ENCODE results near the gene PTPRN2. TPM values are rescaled to one million over a fixed set of nuclear protein-coding genes. Genes with fewer than 3 reads are reported as not detected.
A peak's percentile ranks its signal among the peaks of the same experiment; 100 is the strongest.

The PTPRN2 gene
- total and polyA plus RNA-seq, 2 of the 8 experiments (the other 6 are each of a cell fraction or from before 2014, with no cell fraction given) = 2.6 to 4.5 TPM

DNA sequence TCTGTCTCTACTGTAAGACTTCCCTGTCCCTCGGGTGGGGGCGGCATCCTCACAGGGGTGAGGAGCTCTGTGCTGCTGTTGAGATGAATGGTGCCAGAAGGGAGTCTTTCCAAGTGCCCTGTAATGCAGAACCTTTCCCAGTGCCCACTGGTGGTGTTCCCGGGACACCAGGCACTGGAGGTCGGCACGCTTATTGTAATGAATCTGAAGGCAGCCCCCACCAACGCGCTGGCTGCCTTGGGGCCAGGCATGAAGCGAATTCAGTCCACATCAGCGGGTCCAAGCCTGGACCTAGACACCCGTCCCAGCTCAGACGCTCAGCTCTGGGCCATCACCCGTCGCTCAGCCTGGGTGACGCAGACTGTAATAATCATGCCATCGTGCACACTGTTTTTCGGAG is 658.0 kb downstream of the PTPRN2 start:
- no peaks in the 10 kb centered on the region for H3K23me2 ChIP-seq (ENCODE audit: low read depth, low read length)
- H3K36me3 ChIP-seq (ENCODE audit: control insufficient read depth in 2 of 4, insufficient read depth in 4 of 4, low read length in 3 of 4) = no peaks in the 10 kb centered on the region
- peaks cover 2 to 12% of the 10 kb centered on the region in 2 experiments; a peak in 3 of 4 replicates for H3K9me3 ChIP-seq (ENCODE audit: insufficient read depth in 2 of 2, low read depth in 1 of 2, low read length in 1 of 2)
- H4K91ac ChIP-seq (replicated peaks; ENCODE audit: insufficient read length, low read length) = peak overlapping the region; percentile 35
- H3K4me2 ChIP-seq (ENCODE audit: insufficient read depth in 1 of 2, low read depth in 2 of 2, low read length in 2 of 2) = no peak overlapping the region
- H3K9ac ChIP-seq (replicated peaks in 1 of 4; ENCODE audit: extremely low read depth in 1 of 4, low read depth in 3 of 4, low read length in 3 of 4) = no peak overlapping the region
- H3K27me3 ChIP-seq (replicated peaks in 1 of 4; ENCODE audit: control insufficient read depth in 3 of 4, extremely low read depth in 1 of 4, insufficient read depth in 3 of 4, low read length in 3 of 4) = no peaks in the 10 kb centered on the region
- no peak overlapping the region for H3K23ac ChIP-seq (ENCODE audit: insufficient read length)
- no peak overlapping the region for H4K8ac ChIP-seq (ENCODE audit: extremely low read depth, insufficient read depth, low read length)
- 81% methylated on average over 15 of the region's 16 CpGs; no CpG with 5 or more reads in 1 of the 2 experiments for WGBS, 2 experiments (ENCODE audit: extremely low coverage in 1 of 2, insufficient coverage in 1 of 2, insufficient read length in 1 of 2, insufficient replicate concordance in 2 of 2, low coverage in 1 of 2, low lambda C conversion rate in 2 of 2, missing lambda C conversion rate in 1 of 2)
- no peak overlapping the region for H2AK5ac ChIP-seq (ENCODE audit: low read depth, low read length)
- H2BK15ac ChIP-seq (ENCODE audit: low read length) = no peak overlapping the region; the same call in 1 of the 2 replicates
- no peak overlapping the region for H3K4me3 ChIP-seq (ENCODE audit: extremely low read depth in 1 of 4, insufficient read depth in 2 of 4, low read depth in 3 of 4, low read length in 4 of 4)
- no peak overlapping the region for H4K5ac ChIP-seq (ENCODE audit: insufficient read length, low read depth, low read length)
- POLR2A ChIA-PET (ENCODE audit: partially characterized antibody) = no interaction called here
- TF ChIP-seq SIRT6 (IDR thresholded peaks at IDR 0.05; ENCODE audit: low read length) (no peak), NANOG (IDR thresholded peaks at IDR 0.05; ENCODE audit: insufficient read depth, low read depth, low read length, poor library complexity, severe bottlenecking) (no peak)
- H3K4ac ChIP-seq (replicated peaks; ENCODE audit: insufficient read length, low read depth, low read length) = peak overlapping the region; percentile 59
- peaks cover 0 to 13% (median 6%) of the 10 kb centered on the region in 4 experiments; a peak in 6 of 7 replicates for H3K4me1 ChIP-seq (replicated peaks in 1 of 4; ENCODE audit: control insufficient read depth in 3 of 4, insufficient read depth in 4 of 4, low read length in 3 of 4)
- H2AFZ ChIP-seq (ENCODE audit: low read length) = no peak overlapping the region
- H3K79me2 ChIP-seq (ENCODE audit: control insufficient read depth in 1 of 2, insufficient read depth in 2 of 2, low read length in 2 of 2) = no peaks in the 10 kb centered on the region
- no peak for FAIRE-seq
- no peak overlapping the region for H3K56ac ChIP-seq (replicated peaks; ENCODE audit: insufficient read length, low read depth, low read length)
- CTCF ChIA-PET (ENCODE audit: partially characterized antibody) = interaction anchor here (2.4 kb wide), 1 partner anchor 22 kb away, joined by 7 read pairs; no protein-coding TSS in a partner anchor
- no peaks in the 10 kb centered on the region for H3K79me1 ChIP-seq (ENCODE audit: low read depth, low read length)
- H2BK5ac ChIP-seq (ENCODE audit: low read depth, low read length) = no peak overlapping the region
- no peak overlapping the region for H2BK12ac ChIP-seq (ENCODE audit: low read depth, low read length)
- DNase-seq (ENCODE audit: low read depth in 1 of 2, low spot score in 2 of 2) = no peak
- no peaks in the 10 kb centered on the region for H4K20me1 ChIP-seq (replicated peaks in 1 of 2; ENCODE audit: control insufficient read depth in 1 of 2, insufficient read depth in 2 of 2, low read length in 2 of 2)
- no peak overlapping the region for H3K14ac ChIP-seq (ENCODE audit: insufficient read length)
- no peak overlapping the region for H3K27ac ChIP-seq (ENCODE audit: low read depth, low read length)
- no peak overlapping the region for H2BK20ac ChIP-seq (ENCODE audit: low read length)
- H3K18ac ChIP-seq (ENCODE audit: extremely low read depth, low read length) = no peak overlapping the region
- H2BK120ac ChIP-seq (replicated peaks; ENCODE audit: low read depth, low read length) = no peak overlapping the region

Measured in H1 (cell line).